NCI-H2107 (cell line): ENCODE results near the gene FH.

Experiments used
- DNase-seq: peaks from one replicate; lab custom pipeline; 2025; lab: John Stamatoyannopoulos, UW

FH gene

DNA sequence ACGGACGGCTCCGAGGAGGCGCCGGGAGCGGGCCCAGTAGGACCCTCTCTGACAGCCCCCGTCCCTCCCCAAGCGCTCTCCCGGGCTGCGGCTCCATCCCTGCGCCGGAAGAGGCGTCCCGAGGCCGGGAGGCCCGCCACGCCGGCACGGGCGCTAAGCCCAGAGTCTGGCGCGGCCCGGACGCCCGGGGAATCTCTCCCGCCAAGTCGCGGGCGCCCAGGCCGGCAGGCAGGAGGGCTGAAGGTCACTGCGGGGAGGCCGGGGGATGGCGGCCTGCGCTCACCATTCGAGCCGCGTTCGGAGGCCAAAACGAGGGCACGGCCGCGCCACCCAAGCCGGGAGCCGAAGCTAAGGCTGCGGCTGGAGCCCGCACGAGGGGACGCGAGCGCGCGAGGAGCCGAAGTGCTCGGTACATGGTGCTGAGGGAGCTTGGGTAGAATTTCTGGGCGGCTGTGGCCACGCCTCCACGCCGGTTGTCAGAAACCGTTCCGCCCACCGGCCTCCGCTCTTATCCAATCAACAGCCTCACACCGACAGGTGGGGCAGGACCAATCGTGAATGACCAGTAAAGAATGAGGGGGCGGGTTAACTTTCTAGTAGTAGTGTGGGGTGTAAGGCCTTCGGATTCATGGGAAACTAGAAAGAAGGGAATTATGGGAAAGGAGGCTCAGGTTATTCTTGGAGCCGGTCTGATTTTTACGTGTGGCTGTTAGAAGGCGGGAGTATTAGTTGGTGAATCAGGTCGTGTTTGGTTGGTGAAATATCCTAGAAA is at the start of gene FH:
Gene FH (minus strand): TSS at position 448 of the 772 bp plus-strand sequence. CDS start 33 bp downstream, at position 415.
- DNase-seq, result peak; percentile 98

DNA sequence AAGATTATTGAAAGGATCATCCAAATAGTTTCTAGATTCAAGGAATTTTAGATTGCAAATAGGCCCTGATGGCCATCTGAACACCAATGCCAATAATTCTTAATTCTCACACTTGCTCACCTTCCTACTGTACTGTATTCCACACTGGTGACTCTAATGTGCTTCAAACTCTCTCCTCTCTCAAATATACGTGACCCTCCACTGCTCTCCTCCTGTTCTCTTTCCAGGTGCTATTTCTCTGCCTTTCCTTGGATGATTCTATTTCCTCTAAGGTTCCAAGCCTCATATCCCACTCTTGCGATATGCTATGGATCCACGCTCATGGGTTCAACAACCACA is 41.3 kb upstream of the FH start:
- DNase-seq, result no peak

DNA sequence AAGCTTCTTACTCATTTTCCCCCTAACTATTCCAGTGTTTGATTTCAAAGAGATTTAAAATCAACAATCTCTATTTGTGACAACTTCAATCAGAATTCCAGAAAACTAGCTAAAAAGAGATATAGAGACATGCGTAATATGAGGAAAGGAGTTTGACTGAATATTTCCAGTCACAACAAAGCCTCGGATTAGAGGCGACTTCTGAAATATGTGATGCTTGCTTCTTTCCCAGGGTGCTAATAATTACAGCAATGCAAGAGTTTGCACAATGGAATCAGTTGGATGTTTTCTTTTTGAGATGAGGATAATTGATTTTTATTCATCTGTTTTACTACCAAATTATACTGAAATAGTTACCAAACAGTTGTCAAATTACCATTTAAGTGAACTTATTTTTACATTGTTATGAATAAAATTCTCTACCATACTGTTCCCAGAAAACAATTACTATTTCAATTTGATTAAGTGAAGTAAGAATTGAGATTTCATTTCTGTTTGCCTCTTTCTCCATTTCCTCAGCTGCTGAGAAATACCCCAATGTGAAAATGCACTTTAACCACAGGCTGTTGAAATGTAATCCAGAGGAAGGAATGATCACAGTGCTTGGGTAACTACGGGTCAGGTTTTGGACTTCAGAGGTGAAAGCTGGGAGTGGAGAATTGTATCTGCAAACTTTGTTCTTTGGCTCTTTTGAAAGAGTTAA is 40.7 kb upstream of the FH start:
- no peak for DNase-seq

DNA sequence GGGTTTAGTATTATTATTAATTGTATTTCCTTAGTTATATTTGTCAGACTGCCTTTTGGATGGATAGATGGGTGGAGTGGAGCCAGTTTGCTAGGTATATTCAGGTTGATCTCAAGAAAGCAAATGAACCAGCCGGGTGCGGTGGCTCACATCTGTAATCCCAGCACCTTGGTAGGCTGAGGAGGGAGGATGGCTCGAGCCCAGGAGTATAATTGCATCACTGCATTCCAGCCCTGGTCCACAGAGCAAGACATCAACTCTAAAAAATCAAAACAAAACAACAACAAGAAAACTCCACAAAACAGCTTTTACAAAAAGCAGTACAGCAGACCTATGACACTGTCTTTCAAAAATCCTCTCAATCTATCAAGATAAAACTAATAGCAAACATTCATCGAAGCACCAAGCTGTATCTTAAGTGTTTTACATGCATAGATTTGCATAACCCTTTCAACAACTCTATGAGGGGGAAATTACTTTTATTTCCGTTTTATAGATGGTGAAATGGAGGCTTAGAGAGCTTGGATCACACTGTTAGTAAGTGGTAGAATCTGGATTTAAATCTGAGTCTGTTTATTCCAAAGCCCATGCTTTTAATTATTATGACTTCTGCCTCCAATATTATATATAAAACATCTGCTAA is 38.1 kb upstream of the FH start:
- DNase-seq, result no peak

DNA sequence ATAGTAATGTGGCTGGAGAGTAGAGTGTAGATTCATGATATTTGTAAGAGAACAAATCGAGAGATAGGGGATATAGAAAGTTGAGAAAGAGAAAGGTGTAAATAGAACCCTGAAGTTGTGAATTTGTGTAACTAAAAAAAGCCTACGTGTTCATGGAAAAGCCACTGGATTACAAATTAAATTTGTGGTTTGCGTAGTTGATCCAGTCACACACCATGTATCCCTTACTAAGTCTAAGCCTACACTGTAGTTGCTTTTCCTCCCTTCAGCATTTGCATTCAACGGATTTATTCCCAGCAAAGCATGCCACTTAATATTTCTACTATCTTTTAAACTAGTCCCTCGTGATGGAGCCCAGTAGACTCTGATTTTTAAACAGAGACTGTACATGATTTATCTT is 37.5 kb upstream of the FH start:
- no peak for DNase-seq

DNA sequence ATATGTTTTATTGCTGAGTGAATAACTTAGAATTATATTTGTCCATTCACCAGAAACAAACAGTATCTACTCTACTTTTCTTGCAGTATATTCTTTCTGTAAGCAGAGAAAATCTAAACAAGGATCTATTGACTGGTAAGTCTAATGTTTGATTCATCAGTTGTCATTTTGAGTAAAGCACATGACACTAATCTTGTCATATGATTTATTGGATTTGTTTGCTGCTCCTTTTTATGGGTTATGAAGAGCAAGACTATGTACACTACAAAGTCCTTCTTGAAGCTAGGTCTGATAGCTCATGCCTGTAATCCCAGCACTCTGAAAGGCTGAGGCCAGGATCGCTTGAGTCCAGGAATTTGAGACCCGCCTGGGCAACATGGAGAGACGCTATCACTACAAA is 36.0 kb upstream of the FH start:
- DNase-seq, result no peak

DNA sequence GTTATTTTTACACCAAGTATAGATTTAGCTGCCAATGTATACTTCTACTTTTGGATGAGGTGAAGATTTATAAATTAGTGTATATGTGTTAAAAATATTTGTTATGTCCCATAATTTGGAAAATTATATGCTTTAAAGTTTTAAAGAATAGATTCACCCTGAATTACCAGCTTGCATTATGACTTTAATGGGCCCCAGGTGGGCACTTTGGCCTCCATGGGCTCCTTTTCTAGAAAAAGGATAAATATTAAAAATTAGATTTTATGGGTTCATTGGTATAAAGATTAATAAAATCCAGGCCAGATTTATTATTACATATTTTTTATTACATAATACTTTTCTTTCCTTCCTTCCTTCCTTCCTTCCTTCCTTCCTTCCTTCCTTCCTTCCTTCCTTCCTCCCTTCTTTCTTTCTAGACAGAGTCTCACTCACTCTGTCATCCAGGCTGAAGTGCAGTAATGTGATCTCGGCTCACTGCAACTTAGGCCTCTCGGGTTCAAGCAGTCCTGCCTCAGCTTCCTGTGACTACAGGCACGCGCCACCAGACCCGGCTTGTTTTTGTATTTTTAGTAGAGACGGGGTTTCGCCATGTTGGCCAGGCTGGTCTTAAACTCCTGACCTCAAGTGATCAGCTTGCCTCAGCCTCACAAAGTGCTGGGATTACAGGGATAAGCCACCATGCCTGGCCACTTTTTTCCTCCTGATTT is 34.5 kb upstream of the FH start:
- no peak for DNase-seq

DNA sequence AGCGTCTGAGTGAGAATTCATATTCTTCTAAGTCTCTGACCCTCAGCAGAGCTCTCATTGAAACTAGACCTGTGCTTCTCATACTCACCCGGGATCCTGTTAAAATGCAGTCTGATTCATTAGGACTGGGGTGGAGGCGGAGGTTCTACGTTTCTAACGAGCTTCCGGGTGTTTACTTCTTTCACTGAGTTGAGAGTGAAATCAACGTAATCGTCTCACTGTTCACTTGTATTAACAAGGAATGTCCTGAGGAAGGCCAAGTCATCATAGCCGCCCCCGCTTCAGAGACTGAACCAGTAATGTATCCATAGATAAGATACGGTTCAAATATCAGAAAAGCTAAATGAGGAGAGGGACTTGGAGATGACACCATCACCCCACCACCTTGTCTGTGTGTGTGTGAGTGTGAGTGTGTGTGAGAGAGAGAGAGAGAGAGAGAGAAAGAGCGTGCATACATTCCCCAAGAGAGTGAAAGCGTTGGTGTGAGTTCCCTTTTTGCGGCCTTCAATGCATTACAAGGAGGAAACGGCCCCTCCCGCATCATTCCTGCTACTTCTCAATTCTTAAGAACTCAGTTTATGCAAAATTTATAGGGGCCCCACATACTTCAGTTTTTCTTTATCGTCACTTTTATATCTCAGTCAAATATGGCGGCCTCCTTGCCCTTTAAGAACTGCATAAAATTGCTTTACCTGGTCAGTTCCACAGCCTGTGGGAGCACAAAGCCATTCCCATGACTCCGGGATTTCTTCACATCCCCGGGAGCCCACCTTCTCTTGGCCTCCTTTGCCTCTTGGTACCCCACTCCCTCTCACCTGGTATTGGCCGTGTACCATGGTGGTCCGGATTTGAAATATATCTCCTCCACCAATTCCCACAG is 32.4 kb upstream of the FH start:
- DNase-seq, result no peak

DNA sequence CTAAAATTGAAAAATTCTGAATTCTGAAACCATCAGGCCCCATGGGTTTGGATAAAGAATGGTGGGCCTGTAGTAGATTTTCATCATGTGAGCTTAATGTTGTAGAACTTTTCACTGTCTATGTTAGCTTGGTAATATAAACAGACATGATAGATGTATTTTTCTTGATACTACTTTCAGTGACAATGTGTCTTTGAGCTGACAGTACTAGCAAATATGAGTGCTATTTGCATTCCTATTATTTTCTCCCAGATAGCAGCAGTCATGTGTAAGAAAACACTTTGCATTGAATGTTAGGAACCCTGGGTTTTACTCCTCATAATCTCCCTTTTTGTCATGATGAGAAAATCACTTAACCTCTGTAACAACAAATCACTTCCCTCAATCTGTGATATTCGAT is 30.8 kb upstream of the FH start:
- no peak for DNase-seq

DNA sequence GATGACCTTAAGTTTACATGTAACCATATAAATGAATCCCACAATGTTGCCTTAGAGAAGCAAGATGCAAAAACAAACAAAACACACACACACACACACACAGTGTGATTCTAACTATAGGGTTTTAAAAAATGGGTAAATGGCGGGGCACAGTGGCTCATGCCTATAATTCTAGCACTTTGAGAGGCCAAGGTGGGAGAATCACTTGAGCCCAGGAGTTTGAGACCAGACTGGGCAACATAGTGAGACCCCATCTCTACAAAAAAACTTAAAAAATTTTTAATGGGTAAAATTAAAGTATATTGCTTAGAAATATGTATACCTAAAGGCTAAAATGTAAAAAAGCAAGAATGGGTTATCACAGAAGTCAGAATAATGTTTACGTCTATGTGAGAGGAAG is 28.5 kb upstream of the FH start:
- DNase-seq, result no peak

DNA sequence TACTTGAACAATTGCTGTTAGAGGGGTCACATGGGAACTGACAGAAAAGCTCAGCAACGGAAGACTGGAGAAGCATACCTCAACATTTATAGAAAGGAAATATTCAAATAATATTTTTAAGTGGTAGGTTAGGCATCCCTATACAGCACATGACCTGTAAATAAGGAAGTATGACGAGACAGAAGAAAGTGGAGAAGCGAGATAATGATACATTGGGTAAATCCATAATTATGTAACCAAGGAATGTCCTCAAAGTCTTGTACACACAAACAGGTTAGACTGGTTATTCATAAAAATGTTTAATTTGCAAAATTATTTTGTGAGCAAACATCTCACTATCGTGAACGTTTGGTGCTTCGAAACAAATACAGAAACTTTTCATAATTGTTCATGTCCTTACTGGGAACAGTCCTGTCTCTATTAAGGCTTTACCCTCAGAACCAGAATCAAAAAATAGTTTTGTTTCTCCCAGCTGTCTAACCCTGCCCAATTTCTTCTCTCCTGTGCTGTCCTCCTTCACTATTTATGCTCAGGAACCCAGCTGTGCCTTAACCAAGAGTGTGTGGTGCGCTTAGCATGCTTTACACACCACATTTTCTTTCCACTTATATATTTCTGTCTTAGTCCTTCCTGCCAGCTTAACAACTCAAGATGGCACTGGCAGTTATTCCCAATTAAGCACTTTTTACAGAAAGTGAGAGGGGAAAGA is 22.8 kb upstream of the FH start:
- DNase-seq, result no peak

DNA sequence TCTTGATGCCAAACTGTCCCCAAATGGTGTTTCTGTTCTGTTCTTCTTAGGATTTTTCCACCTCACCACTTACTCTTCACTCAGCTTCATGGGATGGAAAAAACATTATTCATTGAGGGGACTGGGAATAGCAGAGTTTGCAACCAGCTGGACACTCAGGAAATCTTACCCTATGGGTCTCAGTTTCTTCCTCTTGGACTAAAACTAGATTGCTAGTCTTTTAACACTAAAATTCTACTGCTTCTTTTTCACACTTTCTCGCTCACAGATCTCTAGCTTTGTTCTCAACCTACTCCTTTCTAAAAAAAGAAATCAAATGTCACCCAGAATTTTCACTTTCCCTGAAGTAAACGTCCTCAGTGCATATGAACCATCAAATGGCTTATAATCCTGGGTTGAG is 17.4 kb upstream of the FH start:
- no peak for DNase-seq

DNA sequence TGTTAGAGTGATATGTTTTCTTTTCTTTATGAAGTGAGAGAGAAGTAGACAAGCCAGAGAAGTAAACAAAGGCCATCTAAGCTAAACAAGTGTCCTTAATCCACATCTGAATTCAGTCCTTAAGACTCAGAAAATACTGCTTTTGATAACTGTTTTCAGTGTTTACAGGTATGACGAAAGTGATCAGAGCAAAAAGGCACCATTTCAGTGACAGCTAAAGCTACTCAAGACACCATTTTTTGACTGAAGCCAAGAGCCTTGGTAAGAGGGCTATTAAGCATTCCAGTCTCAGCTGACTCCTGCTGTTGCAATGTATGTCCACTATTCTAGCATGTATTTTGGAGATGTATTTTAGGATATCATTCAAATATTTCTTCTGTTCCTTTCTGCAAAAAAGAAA is 16.7 kb upstream of the FH start:
- no peak for DNase-seq

DNA sequence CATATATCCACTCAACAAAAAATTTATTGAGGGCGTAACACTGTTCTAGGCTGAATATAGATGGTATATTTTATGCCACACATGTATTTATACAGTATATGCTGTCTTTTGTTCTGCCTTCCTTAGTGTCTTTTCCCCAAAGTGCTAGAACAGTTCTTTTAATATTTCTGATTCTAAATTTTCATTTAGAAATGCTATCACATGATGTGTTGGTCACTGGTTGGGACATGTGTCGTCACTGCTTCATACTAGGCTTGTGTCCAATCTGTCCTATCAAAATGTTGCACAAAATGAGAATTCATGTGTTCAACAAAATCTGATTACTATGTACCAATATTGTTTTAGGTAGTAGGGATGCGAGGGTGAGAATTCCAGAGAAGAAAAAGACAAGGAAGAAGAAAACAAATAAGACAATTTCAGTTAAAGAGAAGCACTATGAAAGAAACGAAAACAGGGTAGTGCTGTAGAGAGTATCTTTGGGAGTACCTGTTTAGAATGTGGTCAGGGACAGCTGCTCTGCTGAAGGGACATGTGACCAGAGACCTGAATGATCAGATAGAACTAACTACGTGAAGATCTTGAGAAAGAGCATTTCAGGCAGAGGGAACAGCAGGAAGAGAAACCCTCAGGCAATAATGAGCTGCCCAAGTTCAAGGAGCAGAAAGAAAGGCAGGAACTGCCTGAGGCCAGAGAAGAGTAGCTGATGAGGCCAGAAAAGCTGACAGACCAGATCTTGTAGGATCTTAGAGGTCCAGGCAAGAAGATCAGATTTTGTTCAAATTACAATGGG is 14.0 kb upstream of the FH start:
- DNase-seq, result no peak

DNA sequence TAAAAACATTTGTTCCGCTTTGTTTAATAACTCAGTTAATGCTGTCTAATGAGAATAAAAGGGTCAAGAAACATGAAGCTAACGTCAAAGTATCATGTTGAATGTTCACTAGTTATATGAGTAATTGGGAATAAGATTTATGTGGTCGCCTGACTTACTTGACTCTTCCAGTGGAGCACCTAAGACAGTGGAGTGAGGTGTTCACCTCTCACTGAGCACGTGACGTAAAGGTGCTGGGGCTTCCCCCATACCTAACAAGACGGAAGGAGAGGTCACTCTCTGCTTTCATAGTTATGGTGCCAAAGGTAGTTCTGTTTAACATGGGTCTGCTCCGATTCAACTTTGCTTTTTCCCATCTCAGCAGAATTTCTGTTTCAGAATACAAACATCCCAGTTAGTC is 13.3 kb upstream of the FH start:
- no peak for DNase-seq

DNA sequence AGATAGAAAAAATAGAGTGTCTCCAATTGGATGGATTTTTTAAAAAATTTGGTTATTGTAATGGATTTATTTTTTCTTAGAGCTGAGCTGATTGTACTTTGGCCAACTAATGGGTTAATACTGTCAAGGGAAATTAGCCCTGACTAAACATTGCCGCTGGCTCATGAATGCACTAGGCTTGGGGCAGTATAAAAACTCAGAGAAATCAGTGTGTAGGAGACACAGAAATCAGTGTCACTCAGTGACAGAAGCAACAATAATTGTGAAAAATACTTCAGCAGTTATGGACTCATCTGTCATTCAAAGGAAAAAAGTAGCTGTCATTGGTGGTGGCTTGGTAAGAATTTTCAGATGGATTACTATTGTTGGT is 12.6 kb upstream of the FH start, which contains the start of gene KMO:
Gene KMO (plus strand): TSS at position 217 of the 370 bp plus-strand sequence. CDS start 67 bp downstream, at position 284.
- no peak for DNase-seq

DNA sequence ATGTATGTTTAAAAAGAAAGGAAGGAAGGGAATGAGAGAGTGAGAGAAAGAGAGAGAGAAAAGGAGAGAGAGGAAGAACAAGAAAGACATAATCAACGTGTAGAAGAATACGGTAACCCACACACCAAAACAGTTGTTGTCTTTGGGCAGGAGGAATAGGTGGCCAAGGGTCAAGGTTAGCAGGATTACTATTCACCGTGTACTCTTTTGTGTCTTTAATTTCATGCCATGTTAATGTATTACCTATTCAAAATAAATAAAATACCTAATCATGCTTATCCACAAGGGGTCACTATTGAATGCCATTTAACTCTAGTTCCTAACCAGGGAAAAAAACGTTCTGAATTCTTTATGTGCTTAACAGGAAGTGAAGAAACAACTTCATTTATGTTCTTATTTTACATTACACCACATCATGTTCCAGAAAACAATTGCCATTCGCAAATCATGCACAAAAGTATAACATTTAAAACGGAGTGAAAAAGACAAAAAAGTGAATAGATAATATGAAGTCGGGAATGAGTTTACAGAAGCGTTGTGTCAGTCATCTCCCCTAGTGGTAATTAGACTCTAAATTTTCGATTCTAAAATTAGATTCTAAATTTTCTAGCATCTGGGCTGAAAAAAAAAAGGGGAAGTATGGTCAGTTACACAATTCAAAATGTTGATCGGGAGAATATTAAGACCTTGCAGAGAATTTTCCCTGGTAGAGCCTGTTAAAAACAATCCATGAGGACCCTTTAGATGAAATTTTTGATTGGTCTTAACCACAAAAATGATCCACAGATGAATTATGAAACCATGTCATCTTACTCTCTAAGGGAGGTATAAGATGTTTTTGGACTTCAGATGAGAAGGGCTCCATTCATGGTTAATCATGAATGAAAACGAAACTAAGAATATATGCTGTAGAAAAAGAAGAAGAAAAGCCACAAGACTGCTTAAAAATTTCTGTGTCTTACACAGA is 11.9 kb upstream of the FH start:
- DNase-seq, result peak; percentile 60

DNA sequence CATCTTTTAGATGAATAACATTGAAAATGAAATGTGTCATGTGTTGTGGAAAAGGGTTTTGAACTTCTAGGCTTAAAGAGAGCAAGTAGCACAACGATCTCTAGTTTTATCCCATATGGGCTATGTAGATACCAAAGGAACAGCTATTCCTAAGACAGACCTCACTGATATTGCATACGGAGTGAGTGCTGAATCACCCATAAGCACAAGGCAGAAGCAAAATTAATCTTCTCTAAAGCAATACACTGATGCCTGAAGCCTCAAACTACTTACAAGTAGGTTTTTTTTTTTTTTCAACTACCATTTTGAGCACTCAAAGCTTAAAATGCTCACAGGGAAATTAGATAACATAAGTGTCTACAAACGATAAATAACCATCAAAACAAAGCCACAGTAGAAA is 7.6 kb upstream of the FH start:
- no peak for DNase-seq

DNA sequence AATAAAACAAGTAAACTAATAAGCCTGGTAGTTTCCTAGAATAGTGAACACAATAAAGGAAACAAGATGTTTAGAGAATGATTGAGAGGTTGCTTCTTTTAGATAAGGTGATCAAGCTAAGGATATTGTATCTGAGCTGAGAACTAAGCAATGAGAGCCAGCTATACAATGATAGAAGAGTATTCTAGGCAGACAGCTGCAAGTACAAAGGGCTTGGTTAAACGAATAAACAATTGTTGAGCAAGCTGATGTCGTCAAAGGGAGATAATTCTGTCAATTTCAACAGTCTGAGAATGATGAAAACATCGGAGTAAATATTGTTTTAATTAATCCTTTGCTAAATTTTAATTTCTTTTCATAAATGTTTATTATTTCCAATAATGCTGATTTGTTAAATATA is 5.5 kb upstream of the FH start:
- no peak for DNase-seq
